Measurements from ENCODE around the gene PROCR. TPM values are rescaled to one million over a fixed set of nuclear protein-coding genes. Genes with fewer than 3 reads are reported as not detected.
A peak's percentile ranks its signal among the peaks of the same experiment; 100 is the strongest.

PROCR gene
- total RNA-seq: 1 to 10 TPM; 3.7 to 6.7 TPM
- 1 to 10 TPM; 5.3 to 7.6 TPM for polyA plus RNA-seq

- Histone ChIP-seq H3K9me3 (ENCODE audit: control insufficient read depth in 4 of 4, low read length in 3 of 4) (no peaks in the 10 kb centered on the region), H3K9ac (ENCODE audit: low read depth in 1 of 2, low read length in 2 of 2) (no peak within 1 kb of the TSS), H3K4me1 (ENCODE audit: control insufficient read depth in 4 of 4, insufficient read depth in 4 of 4, low read length in 3 of 4) (peaks cover 4 to 26% (median 11%) of the 10 kb centered on the region in 4 donors), H3K27ac (ENCODE audit: low read depth in 1 of 2, low read length in 2 of 2) (peak within 1 kb of the TSS; percentile 59 to 62), H3K27me3 (ENCODE audit: control insufficient read depth in 4 of 4, insufficient read depth in 4 of 4, low read length in 3 of 4) (no peaks in the 10 kb centered on the region), H3K36me3 (ENCODE audit: control insufficient read depth in 4 of 4, insufficient read depth in 3 of 4, low read depth in 1 of 4, low read length in 3 of 4) (no peaks in the 10 kb centered on the region), H3K4me3 (ENCODE audit: low read depth in 1 of 3, low read length in 3 of 3) (peak within 1 kb of the TSS in 1 of 3 donors; percentile 4)
- TF ChIP-seq NR2F2 (IDR thresholded peaks at IDR 0.05) (peak; percentile 38), MAX (IDR thresholded peaks at IDR 0.05) (peak; percentile 68), SP1 (IDR thresholded peaks at IDR 0.05) (peak; percentile 15), RXRA (IDR thresholded peaks at IDR 0.05) (peak in 1 of 2 donors; percentile 8), YY1 (IDR thresholded peaks at IDR 0.05) (no peak)
- 47% methylated on average over 16 of the region's 16 CpGs for WGBS
- no peak for DNase-seq (ENCODE audit: low spot score)
Measured at GRCh38 chr20:35171753-35172433, at the start of gene PROCR. TSS of gene PROCR (plus strand) at chr20:35172072. CDS start at chr20:35172155, 83 bp downstream.

- H3K9me3 ChIP-seq (ENCODE audit: control insufficient read depth in 4 of 4, low read length in 3 of 4): no peaks in the 10 kb centered on the region
- TF ChIP-seq RAD21 (IDR thresholded peaks at IDR 0.05) (no peak), YY1 (IDR thresholded peaks at IDR 0.05) (no peak), SP1 (IDR thresholded peaks at IDR 0.05) (no peak), HNF4G (IDR thresholded peaks at IDR 0.05) (no peak), NR2F2 (IDR thresholded peaks at IDR 0.05) (no peak)
- no peaks in the 10 kb centered on the region for H3K27me3 ChIP-seq (ENCODE audit: control insufficient read depth in 4 of 4, insufficient read depth in 4 of 4, low read length in 3 of 4)
- H3K36me3 ChIP-seq (ENCODE audit: control insufficient read depth in 4 of 4, insufficient read depth in 3 of 4, low read depth in 1 of 4, low read length in 3 of 4): peaks cover 9 to 70% (median 53%) of the 10 kb centered on the region in 4 donors
- 89% methylated on average over 5 of the region's 5 CpGs for WGBS
- no peak for DNase-seq (ENCODE audit: low spot score)
- peaks cover 0 to 6% (median 2%) of the 10 kb centered on the region in 4 donors for H3K4me1 ChIP-seq (ENCODE audit: control insufficient read depth in 4 of 4, insufficient read depth in 4 of 4, low read length in 3 of 4)
- no peak overlapping the region for H3K9ac ChIP-seq (ENCODE audit: low read depth in 1 of 2, low read length in 2 of 2)
- no peak overlapping the region for H3K4me3 ChIP-seq (ENCODE audit: low read depth in 1 of 3, low read length in 3 of 3)
- H3K27ac ChIP-seq (ENCODE audit: low read depth in 1 of 2, low read length in 2 of 2): no peak overlapping the region
Measured at GRCh38 chr20:35122756-35123405, 49.0 kb upstream of the PROCR start.

GRCh38 chr20:35125753-35126152 is 46.1 kb upstream of the PROCR start:
- Histone ChIP-seq H3K27ac (ENCODE audit: low read depth in 1 of 2, low read length in 2 of 2) (no peak overlapping the region), H3K9me3 (ENCODE audit: control insufficient read depth in 4 of 4, low read length in 3 of 4) (no peaks in the 10 kb centered on the region), H3K9ac (ENCODE audit: low read depth in 1 of 2, low read length in 2 of 2) (no peak overlapping the region), H3K27me3 (ENCODE audit: control insufficient read depth in 4 of 4, insufficient read depth in 4 of 4, low read length in 3 of 4) (no peaks in the 10 kb centered on the region), H3K4me3 (ENCODE audit: low read depth in 1 of 3, low read length in 3 of 3) (no peak overlapping the region), H3K4me1 (ENCODE audit: control insufficient read depth in 4 of 4, insufficient read depth in 4 of 4, low read length in 3 of 4) (no peaks in the 10 kb centered on the region), H3K36me3 (ENCODE audit: control insufficient read depth in 4 of 4, insufficient read depth in 3 of 4, low read depth in 1 of 4, low read length in 3 of 4) (peaks cover 10 to 65% (median 56%) of the 10 kb centered on the region in 4 donors)
- no peak for TF ChIP-seq ZBTB33 (IDR thresholded peaks at IDR 0.05)
- no peak for TF ChIP-seq MAX (IDR thresholded peaks at IDR 0.05)
- TF ChIP-seq CTCF (IDR thresholded peaks at IDR 0.05; ENCODE audit: low read depth, low read length, missing input control): no peak
- TF ChIP-seq FOXA2 (IDR thresholded peaks at IDR 0.05): no peak
- no peak for TF ChIP-seq GABPA (IDR thresholded peaks at IDR 0.05 in 1 of 2, conservative IDR thresholded peaks at IDR 0.05 in 1 of 2)
- no peak for TF ChIP-seq ATF3 (IDR thresholded peaks at IDR 0.05)
- no peak for TF ChIP-seq TAF1 (conservative IDR thresholded peaks at IDR 0.05)
- no peak for TF ChIP-seq EGR1 (IDR thresholded peaks at IDR 0.05; ENCODE audit: low read depth in 2 of 2)
- TF ChIP-seq NR2F2 (IDR thresholded peaks at IDR 0.05): no peak
- TF ChIP-seq JUND (IDR thresholded peaks at IDR 0.05): no peak
- no peak for TF ChIP-seq YY1 (IDR thresholded peaks at IDR 0.05)
- no peak for TF ChIP-seq RXRA (IDR thresholded peaks at IDR 0.05)
- TF ChIP-seq SP1 (IDR thresholded peaks at IDR 0.05): no peak
- TF ChIP-seq HNF4A (conservative IDR thresholded peaks at IDR 0.05): no peak
- TF ChIP-seq REST (IDR thresholded peaks at IDR 0.05): no peak
- TF ChIP-seq RAD21 (IDR thresholded peaks at IDR 0.05): no peak
- TF ChIP-seq FOXA1 (IDR thresholded peaks at IDR 0.05): no peak
- 90% methylated on average over 5 of the region's 5 CpGs for WGBS
- no peak for DNase-seq (ENCODE audit: low spot score)

All from liver (tissue), 9 donors.